Measurements from ENCODE around the gene CRIM1.

- TF ChIP-seq CTCF (IDR thresholded peaks at IDR 0.05) (no peak), POLR2A (IDR thresholded peaks at IDR 0.05) (no peak)
Observed at GRCh38 chr2:36513661-36514060, 158.1 kb downstream of the CRIM1 start.

All from suprapubic skin (tissue), 3 donors.